Muscle layer of duodenum (tissue), 2 donors: ENCODE data around the gene PBX3.
A peak's percentile ranks its signal among the peaks of the same experiment; 100 is the strongest.

Source experiments
- H3K27ac ChIP-seq: one replicate; pipeline ENCODE4 v1.7.0; 2013; ENCODE audit warnings: mild to moderate bottlenecking, low read length
- H3K27me3 ChIP-seq: one replicate; pipeline ENCODE4 v1.7.0; 2013; ENCODE audit warnings: low read depth, mild to moderate bottlenecking, control low read depth, low read length
- H3K36me3 ChIP-seq, 2 donors: one replicate each; pipeline ENCODE4 v1.7.0; 2013; ENCODE audit warnings: low read length in 2 of 2, control low read depth in 1 of 2, mild to moderate bottlenecking in 1 of 2; ENCODE audit not compliant: insufficient read depth in 2 of 2, control insufficient read depth in 1 of 2
- H3K4me1 ChIP-seq, 2 donors: one replicate each; pipeline ENCODE4 v1.7.0; 2013; ENCODE audit warnings: low read length in 2 of 2, mild to moderate bottlenecking in 2 of 2, control low read depth in 1 of 2, moderate library complexity in 1 of 2; ENCODE audit not compliant: insufficient read depth in 2 of 2, control insufficient read depth in 1 of 2
- H3K4me3 ChIP-seq, 2 donors: one replicate each; pipeline ENCODE4 v1.7.0; 2013; ENCODE audit warnings: low read length in 2 of 2, low read depth in 1 of 2, mild to moderate bottlenecking in 1 of 2
- H3K9me3 ChIP-seq, 2 donors: one replicate each; pipeline ENCODE4 v1.7.0; 2013; ENCODE audit warnings: low read length in 2 of 2, control low read depth in 1 of 2, mild to moderate bottlenecking in 1 of 2; ENCODE audit not compliant: control insufficient read depth in 1 of 2
- donor health status: healthy.

Gene PBX3

GRCh38 chr9:125739436-125739835 lies 7.7 kb upstream of the PBX3 start:
- Histone ChIP-seq H3K36me3 (no peaks in the 10 kb centered on the region), H3K27me3 (no peaks in the 10 kb centered on the region), H3K4me1 (no peaks in the 10 kb centered on the region), H3K4me3 (no peak overlapping the region), H3K9me3 (no peaks in the 10 kb centered on the region), H3K27ac (no peak overlapping the region)

- no peaks in the 10 kb centered on the region for H3K36me3 ChIP-seq
- H3K9me3 ChIP-seq: no peaks in the 10 kb centered on the region
- H3K27me3 ChIP-seq: no peaks in the 10 kb centered on the region
- no peak overlapping the region for H3K4me3 ChIP-seq
- peaks cover 0 to 6% of the 10 kb centered on the region in 2 donors for H3K4me1 ChIP-seq
- no peak overlapping the region for H3K27ac ChIP-seq
These were observed 4.5 kb upstream of the PBX3 start for GRCh38 chr9:125742657-125743056.

- no peak overlapping the region for H3K4me3 ChIP-seq
- no peaks in the 10 kb centered on the region for H3K36me3 ChIP-seq
- peaks cover 0 to 6% of the 10 kb centered on the region in 2 donors for H3K4me1 ChIP-seq
- H3K9me3 ChIP-seq: no peaks in the 10 kb centered on the region
- H3K27me3 ChIP-seq: no peaks in the 10 kb centered on the region
- H3K27ac ChIP-seq: no peak overlapping the region
These were observed 3.3 kb upstream of the PBX3 start for GRCh38 chr9:125743682-125744428.

GRCh38 chr9:125744616-125745015 lies 2.6 kb upstream of the PBX3 start:
- Histone ChIP-seq H3K4me1 (peaks cover 4 to 6% of the 10 kb centered on the region in 2 donors), H3K9me3 (no peaks in the 10 kb centered on the region), H3K4me3 (no peak overlapping the region), H3K27me3 (no peaks in the 10 kb centered on the region), H3K27ac (no peak overlapping the region), H3K36me3 (no peaks in the 10 kb centered on the region)

- H3K9me3 ChIP-seq: no peaks in the 10 kb centered on the region
- peaks cover 4 to 6% of the 10 kb centered on the region in 2 donors for H3K4me1 ChIP-seq
- no peaks in the 10 kb centered on the region for H3K27me3 ChIP-seq
- H3K36me3 ChIP-seq: no peaks in the 10 kb centered on the region
- H3K4me3 ChIP-seq: peak overlapping the region; percentile 43 to 68
- H3K27ac ChIP-seq: no peak overlapping the region
These were observed 2.2 kb upstream of the PBX3 start for GRCh38 chr9:125745018-125745417.

- Histone ChIP-seq H3K27ac (peak overlapping the region; percentile 2), H3K27me3 (no peaks in the 10 kb centered on the region), H3K4me1 (peaks cover 4 to 6% of the 10 kb centered on the region in 2 donors), H3K36me3 (no peaks in the 10 kb centered on the region), H3K9me3 (no peaks in the 10 kb centered on the region), H3K4me3 (peak overlapping the region; percentile 43 to 68)
These were observed 1.5 kb upstream of the PBX3 start for GRCh38 chr9:125745682-125746016.

GRCh38 chr9:125746017-125746773 lies 978 bp upstream of the PBX3 start:
- H3K4me1 ChIP-seq: peaks cover 4 to 6% of the 10 kb centered on the region in 2 donors
- H3K36me3 ChIP-seq: no peaks in the 10 kb centered on the region
- no peaks in the 10 kb centered on the region for H3K27me3 ChIP-seq
- H3K9me3 ChIP-seq: no peaks in the 10 kb centered on the region
- H3K4me3 ChIP-seq: peak overlapping the region; percentile 43 to 68
- peak overlapping the region; percentile 2 for H3K27ac ChIP-seq

GRCh38 chr9:125746774-125747052 lies 460 bp upstream of the PBX3 start:
- no peaks in the 10 kb centered on the region for H3K36me3 ChIP-seq
- H3K27ac ChIP-seq: no peak overlapping the region
- no peaks in the 10 kb centered on the region for H3K9me3 ChIP-seq
- H3K4me3 ChIP-seq: peak overlapping the region in 1 of 2 donors; percentile 68
- H3K4me1 ChIP-seq: peaks cover 4 to 6% of the 10 kb centered on the region in 2 donors
- H3K27me3 ChIP-seq: no peaks in the 10 kb centered on the region

- Histone ChIP-seq H3K4me3 (peak overlapping the region; percentile 93 to 94), H3K9me3 (no peaks in the 10 kb centered on the region), H3K36me3 (no peaks in the 10 kb centered on the region), H3K27me3 (no peaks in the 10 kb centered on the region), H3K27ac (peak overlapping the region; percentile 89), H3K4me1 (peaks cover 4 to 6% of the 10 kb centered on the region in 2 donors)
These were observed 732 bp downstream of the PBX3 start for GRCh38 chr9:125747765-125748445.

- no peaks in the 10 kb centered on the region for H3K27me3 ChIP-seq
- peak overlapping the region; percentile 89 for H3K27ac ChIP-seq
- H3K9me3 ChIP-seq: no peaks in the 10 kb centered on the region
- peaks cover 4 to 6% of the 10 kb centered on the region in 2 donors for H3K4me1 ChIP-seq
- H3K4me3 ChIP-seq: peak overlapping the region; percentile 93 to 94
- no peaks in the 10 kb centered on the region for H3K36me3 ChIP-seq
These were observed 1.4 kb downstream of the PBX3 start for GRCh38 chr9:125748446-125749099.

- Histone ChIP-seq H3K4me3 (peak overlapping the region; percentile 93 to 94), H3K4me1 (peaks cover 4 to 6% of the 10 kb centered on the region in 2 donors), H3K27ac (peak overlapping the region; percentile 89), H3K36me3 (no peaks in the 10 kb centered on the region), H3K27me3 (no peaks in the 10 kb centered on the region), H3K9me3 (no peaks in the 10 kb centered on the region)
These were observed 2.2 kb downstream of the PBX3 start for GRCh38 chr9:125749287-125749935.
